Fibroblast of lung (primary cell): ENCODE data around the gene VEPH1. TPM values are rescaled to one million over a fixed set of nuclear protein-coding genes. Genes with fewer than 3 reads are reported as not detected.

ENCODE experiments used
- DNase-seq, 2 donors: peaks; one replicate each; pipeline versions ENCODE4 v3.0.0 to v3.0.0-alpha.2; 2010; ENCODE audit warnings: low read depth in 2 of 2
- H2AFZ ChIP-seq: 2 replicates; pipeline ENCODE4 v1.5.1; 2012; ENCODE audit warnings: low read length, control low read depth, inconsistent platforms
- H3K27ac ChIP-seq: 2 replicates; pipeline ENCODE4 v1.5.1; 2011; ENCODE audit warnings: low read length, control low read depth; ENCODE audit not compliant: insufficient read depth
- H3K27me3 ChIP-seq: 2 replicates; pipeline ENCODE4 v1.5.1; 2011; ENCODE audit warnings: mild to moderate bottlenecking, low read length; ENCODE audit not compliant: control insufficient read depth, insufficient read depth
- H3K36me3 ChIP-seq: 2 replicates; pipeline ENCODE4 v1.5.1; 2011; ENCODE audit warnings: low read length; ENCODE audit not compliant: control insufficient read depth, insufficient read depth
- H3K4me1 ChIP-seq: 2 replicates; pipeline ENCODE4 v1.5.1; 2011; ENCODE audit warnings: low read length; ENCODE audit not compliant: control insufficient read depth, insufficient read depth; ENCODE audit errors: extremely low read depth
- H3K4me2 ChIP-seq: 2 replicates; pipeline ENCODE4 v1.5.1; 2011; ENCODE audit warnings: low read length, control low read depth; ENCODE audit not compliant: insufficient read depth; ENCODE audit errors: extremely low read depth
- H3K4me3 ChIP-seq, 4 experiments: fragments of 200-600 bp in 1 of 4; sonication (generic) in 1 of 4; replicated peaks in 1 of 4; 2 replicates each; pipeline ENCODE4 v1.5.1; 2011 to 2016; ENCODE audit warnings: low read length in 4 of 4, low read depth in 3 of 4, mild to moderate bottlenecking in 3 of 4, control low read depth in 2 of 4, inconsistent platforms in 1 of 4, mixed read lengths in 1 of 4; ENCODE audit not compliant: insufficient read depth in 1 of 4; ENCODE audit errors: control extremely low read depth in 1 of 4
- H3K79me2 ChIP-seq: 2 replicates; pipeline ENCODE4 v1.5.1; 2012; ENCODE audit warnings: mild to moderate bottlenecking, low read length, inconsistent platforms; ENCODE audit not compliant: control insufficient read depth, insufficient read depth
- H3K9ac ChIP-seq: 2 replicates; pipeline ENCODE4 v1.5.1; 2011; ENCODE audit warnings: mild to moderate bottlenecking, low read length, control low read depth; ENCODE audit not compliant: insufficient read depth
- H3K9me3 ChIP-seq: 2 replicates; pipeline ENCODE4 v1.5.1; 2012; ENCODE audit warnings: low read depth, low read length; ENCODE audit not compliant: control insufficient read depth, insufficient read depth
- H4K20me1 ChIP-seq: 2 replicates; pipeline ENCODE4 v1.5.1; 2011; ENCODE audit warnings: low read length; ENCODE audit not compliant: control insufficient read depth, insufficient read depth; ENCODE audit errors: extremely low read depth
- CTCF ChIP-seq, 2 donors: IDR thresholded peaks in 1 of 2; conservative IDR thresholded peaks in 1 of 2; 1 replicate in 1 of 2; 2 replicates in 1 of 2; pipeline ENCODE4 v1.5.1; 2011 to 2012; ENCODE audit warnings: low read length in 2 of 2, control low read depth in 1 of 2, inconsistent platforms in 1 of 2, low read depth in 1 of 2, mild to moderate bottlenecking in 1 of 2
- EZH2 ChIP-seq: IDR thresholded peaks from 2 replicates; pipeline ENCODE4 v1.5.1; 2012; ENCODE audit warnings: low read length, control low read depth, mild to moderate bottlenecking; ENCODE audit errors: missing control alignments
- polyA minus RNA-seq: library from RNA; depleted of rRNA, polyadenylated mRNA; stranded (reverse); fragments of >200 nt; gene quantifications from 2 replicates; pipeline ENCODE4 v1.2.3, GENCODE V29; 2011; ENCODE audit warnings: low replicate concordance
- polyA plus RNA-seq, 2 donors: library from polyadenylated mRNA; depleted of rRNA in 1 of 2; stranded (reverse) in 1 of 2; unstranded in 1 of 2; fragments of >200 nt; gene quantifications; 2 replicates each; pipeline ENCODE4 v1.2.1, GENCODE V29; 2011 to 2012; ENCODE audit warnings: missing spikeins in 1 of 2
- total RNA-seq: library from RNA; depleted of rRNA; stranded (reverse); fragments of >200 nt; gene quantifications from 2 replicates; pipeline ENCODE4 v1.2.1, GENCODE V29; 2014

Gene VEPH1
- 21.1 and 34.7 TPM in 2 replicates for total RNA-seq
- 13.1 and 16.6 TPM in 2 replicates for polyA plus RNA-seq
- polyA plus RNA-seq (2012) = 10.2 and 10.6 TPM in 2 replicates
- polyA minus RNA-seq = 1.7 and 21.2 TPM in 2 replicates

GRCh38 chr3:157502916-157503595, at the start of gene VEPH1:
TSS of gene VEPH1 (minus strand) at chr3:157503416. CDS start at chr3:157495349, 8,067 bp downstream.
- H3K4me2 ChIP-seq = no peak within 1 kb of the TSS
- peak; percentile 80 to 92 for DNase-seq

GRCh38 chr3:157551961-157552360, 48.7 kb upstream of the VEPH1 start:
- no peak for DNase-seq
- TF ChIP-seq CTCF (conservative IDR thresholded peaks at IDR 0.05 in 1 of 2, IDR thresholded peaks at IDR 0.05 in 1 of 2; ENCODE audit: low read depth in 1 of 2, low read length in 2 of 2) (no peak), EZH2 (no peak)
- no peak overlapping the region for H3K4me3 ChIP-seq
- no peaks in the 10 kb centered on the region for H3K9me3 ChIP-seq
- H3K4me1 ChIP-seq = no peaks in the 10 kb centered on the region
- H3K27me3 ChIP-seq = no peaks in the 10 kb centered on the region
- H2AFZ ChIP-seq = no peak overlapping the region
- no peak overlapping the region for H3K27ac ChIP-seq
- no peak overlapping the region for H3K9ac ChIP-seq
- H3K36me3 ChIP-seq = no peaks in the 10 kb centered on the region
- no peaks in the 10 kb centered on the region for H3K79me2 ChIP-seq
- H3K4me2 ChIP-seq = no peak overlapping the region
- H4K20me1 ChIP-seq = no peaks in the 10 kb centered on the region

More at GRCh38 chr3:157502916-157503595, at the start of gene VEPH1:
- H3K9ac ChIP-seq = no peak within 1 kb of the TSS
- H3K4me1 ChIP-seq = peaks cover 3% of the 10 kb centered on the region
- H3K27me3 ChIP-seq = no peaks in the 10 kb centered on the region
- TF ChIP-seq EZH2 (no peak), CTCF (conservative IDR thresholded peaks at IDR 0.05 in 1 of 2, IDR thresholded peaks at IDR 0.05 in 1 of 2; ENCODE audit: low read depth in 1 of 2, low read length in 2 of 2) (no peak)
- H3K27ac ChIP-seq = no peak within 1 kb of the TSS
- H4K20me1 ChIP-seq = no peaks in the 10 kb centered on the region
- no peak within 1 kb of the TSS for H2AFZ ChIP-seq
- no peaks in the 10 kb centered on the region for H3K79me2 ChIP-seq
- no peaks in the 10 kb centered on the region for H3K36me3 ChIP-seq
- H3K9me3 ChIP-seq = no peaks in the 10 kb centered on the region
- peak within 1 kb of the TSS in 1 of 4 experiments; percentile 26 for H3K4me3 ChIP-seq

- H3K4me2 ChIP-seq = no peak overlapping the region
- no peaks in the 10 kb centered on the region for H4K20me1 ChIP-seq
- no peaks in the 10 kb centered on the region for H3K36me3 ChIP-seq
- H3K4me3 ChIP-seq = no peak overlapping the region
- TF ChIP-seq EZH2 (no peak), CTCF (conservative IDR thresholded peaks at IDR 0.05 in 1 of 2, IDR thresholded peaks at IDR 0.05 in 1 of 2; ENCODE audit: low read depth in 1 of 2, low read length in 2 of 2) (no peak)
- H3K79me2 ChIP-seq = no peaks in the 10 kb centered on the region
- no peak for DNase-seq
- no peak overlapping the region for H3K27ac ChIP-seq
- H3K9ac ChIP-seq = no peak overlapping the region
- H2AFZ ChIP-seq = no peak overlapping the region
- H3K4me1 ChIP-seq = peaks cover 1% of the 10 kb centered on the region
- no peaks in the 10 kb centered on the region for H3K27me3 ChIP-seq
- no peaks in the 10 kb centered on the region for H3K9me3 ChIP-seq
These were observed 46.3 kb upstream of the VEPH1 start for GRCh38 chr3:157549498-157549897.
